NOMO-1 treated with dmso at 0.1 percent for 144 hours (cell line): Measurements from ENCODE around the gene SCAP.
"Not testable (repeated sequence)": the region's sequence is repeated elsewhere in the genome, so short reads cannot be mapped to it uniquely, and the experiment has no call there.

Experiments used
- DNase-seq: peaks from one replicate; lab custom pipeline; 2025; ENCODE audit not compliant: unreplicated experiment; lab: John Stamatoyannopoulos, UW

Gene SCAP

DNA sequence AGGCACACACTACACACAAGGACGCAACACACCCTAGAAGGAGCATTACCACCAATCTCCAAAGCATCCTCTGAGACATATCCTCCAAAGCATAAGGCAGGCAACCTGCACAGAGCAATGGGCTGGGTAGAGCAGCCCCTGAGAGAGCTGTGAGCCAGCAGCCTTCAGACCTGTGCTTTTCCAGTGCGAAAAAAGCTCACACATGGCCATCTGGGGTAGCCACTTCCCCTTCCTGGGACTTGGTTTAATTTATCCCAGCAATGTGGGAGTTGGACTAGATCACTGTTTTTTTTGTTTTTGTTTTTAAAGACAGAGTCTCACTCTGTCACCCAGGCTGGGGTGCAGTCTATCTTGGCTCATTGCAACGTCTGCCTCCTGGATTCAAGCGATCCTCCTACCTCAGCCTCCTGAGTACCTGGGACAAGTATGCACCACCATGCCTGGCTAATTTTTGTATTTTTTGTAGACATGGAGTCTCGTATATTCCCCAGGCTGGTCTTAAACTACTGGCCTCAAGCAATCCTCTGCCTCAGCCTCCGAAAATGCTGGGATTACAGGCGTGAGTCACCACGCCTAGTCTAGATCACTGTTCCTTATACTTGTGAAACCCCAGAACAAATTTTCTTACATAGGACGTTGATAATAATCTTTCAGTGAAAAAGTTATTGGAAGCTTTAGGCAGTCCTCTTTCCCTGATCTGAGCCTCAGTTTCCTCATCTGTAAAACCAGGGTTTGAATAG lies 76.0 kb downstream of the SCAP start:
- DNase-seq = no peak

DNA sequence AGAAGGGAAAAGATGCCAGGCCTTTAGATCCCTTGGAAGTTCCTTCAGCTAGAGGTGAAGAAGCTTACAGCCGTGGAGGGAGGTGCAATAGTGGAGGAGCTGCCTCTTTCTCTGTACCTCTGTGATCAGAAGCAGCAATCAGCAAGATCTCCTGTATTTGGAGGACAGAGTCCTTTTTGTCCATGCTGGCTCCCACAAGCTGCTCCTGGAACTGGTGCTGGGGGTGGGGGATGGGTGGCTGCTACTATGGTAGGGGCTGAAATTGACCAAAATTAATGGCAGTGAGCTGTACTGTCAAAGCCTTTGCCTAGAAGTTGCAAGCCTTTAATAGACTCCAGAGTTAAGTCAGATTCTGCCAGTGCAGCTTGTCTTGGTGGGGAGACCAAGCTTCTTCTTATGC lies 76.7 kb downstream of the SCAP start:
- DNase-seq = no peak

DNA sequence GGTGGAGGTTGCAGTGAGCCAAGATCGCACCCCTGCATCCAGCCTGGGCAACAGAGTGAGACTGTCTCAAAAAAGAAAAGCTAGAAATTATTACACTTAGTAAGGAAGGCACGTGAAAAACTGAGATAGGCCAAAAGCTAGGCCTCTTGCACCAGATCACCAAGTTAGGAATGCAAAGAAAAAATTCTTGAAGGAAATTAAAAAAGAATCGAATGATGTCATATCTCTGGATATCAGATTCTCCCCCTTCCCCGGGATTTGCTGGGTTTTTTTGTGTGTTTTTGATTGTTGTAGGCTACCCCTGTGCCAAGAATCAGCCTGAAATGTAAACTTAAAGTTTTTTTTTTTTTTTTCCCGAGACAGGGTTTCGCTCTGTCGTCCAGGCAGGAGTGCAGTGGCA lies 77.5 kb downstream of the SCAP start:
- DNase-seq = no peak

DNA sequence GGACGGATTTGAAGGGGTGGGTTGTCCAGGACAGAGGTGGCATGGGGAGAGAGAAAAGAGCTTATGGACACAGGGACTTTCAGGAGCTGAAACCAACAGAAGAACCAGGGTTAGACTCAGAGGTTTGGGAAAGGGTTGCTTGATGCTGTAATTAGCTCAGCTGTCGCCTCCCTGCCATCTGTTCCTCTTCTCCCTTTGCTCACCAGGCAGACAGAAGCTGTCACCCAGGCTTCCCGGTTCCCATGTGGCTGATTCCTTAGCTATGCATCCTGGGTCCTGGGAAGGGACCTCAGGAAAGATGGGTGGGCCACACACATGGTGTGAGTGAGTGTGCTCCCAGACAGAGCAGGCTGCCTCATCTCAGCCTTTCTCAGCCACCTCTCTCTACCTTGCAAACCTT lies 80.9 kb downstream of the SCAP start:
- no peak for DNase-seq

DNA sequence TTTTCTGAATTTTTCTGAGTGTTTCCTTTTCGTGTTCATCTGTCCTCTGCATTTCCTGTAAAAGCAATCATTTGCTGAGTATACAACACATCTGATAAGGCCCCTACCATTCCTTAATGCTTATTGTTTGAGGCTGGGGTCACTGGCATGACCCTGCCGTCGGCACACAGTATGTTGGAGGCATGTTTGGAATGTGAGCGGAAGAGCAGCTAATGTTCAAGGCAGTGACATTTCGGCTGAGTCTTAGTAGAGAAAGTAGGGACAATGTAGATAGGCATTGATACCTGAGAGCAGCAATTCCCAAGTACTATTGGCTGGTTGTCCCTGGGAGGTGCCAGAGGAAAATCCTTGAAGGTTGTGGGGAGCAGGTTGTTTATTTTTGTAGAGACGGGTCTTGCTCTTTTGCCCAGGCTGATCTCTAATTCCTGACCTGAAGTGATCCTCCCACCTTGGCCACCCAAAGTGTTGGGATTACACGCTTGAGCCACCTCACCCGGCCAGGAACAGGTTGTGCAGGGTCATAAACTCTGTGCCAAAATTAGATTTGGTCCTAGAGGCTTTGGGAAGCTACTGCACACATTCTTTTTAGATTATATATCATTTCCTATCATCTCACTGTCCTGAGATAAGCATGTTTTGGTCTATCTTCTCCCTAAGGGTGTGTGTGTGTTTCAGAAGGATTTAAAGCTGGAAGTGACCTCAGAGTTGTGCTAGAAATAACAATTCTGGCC lies 81.4 kb downstream of the SCAP start:
- no peak for DNase-seq

DNA sequence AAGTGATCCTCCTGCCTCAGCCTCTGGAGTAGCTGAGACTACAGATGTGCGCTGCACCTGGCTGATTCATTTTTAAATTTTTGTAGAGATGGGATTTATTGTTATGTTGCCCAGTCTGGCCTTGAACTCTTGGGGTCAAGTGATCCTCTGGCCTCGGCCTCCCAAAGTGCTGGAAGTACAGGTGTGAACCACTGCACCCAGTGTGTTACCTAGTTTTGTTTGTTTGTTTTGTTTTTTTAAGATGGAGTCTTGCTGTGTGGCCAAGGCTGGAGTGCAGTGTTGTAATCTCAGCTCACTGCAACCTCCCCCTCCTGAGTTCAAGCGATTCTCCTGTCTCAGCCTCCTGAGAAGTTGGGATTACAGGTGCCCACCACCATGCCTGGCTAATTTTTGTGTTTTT lies 82.8 kb downstream of the SCAP start:
- DNase-seq = no peak

DNA sequence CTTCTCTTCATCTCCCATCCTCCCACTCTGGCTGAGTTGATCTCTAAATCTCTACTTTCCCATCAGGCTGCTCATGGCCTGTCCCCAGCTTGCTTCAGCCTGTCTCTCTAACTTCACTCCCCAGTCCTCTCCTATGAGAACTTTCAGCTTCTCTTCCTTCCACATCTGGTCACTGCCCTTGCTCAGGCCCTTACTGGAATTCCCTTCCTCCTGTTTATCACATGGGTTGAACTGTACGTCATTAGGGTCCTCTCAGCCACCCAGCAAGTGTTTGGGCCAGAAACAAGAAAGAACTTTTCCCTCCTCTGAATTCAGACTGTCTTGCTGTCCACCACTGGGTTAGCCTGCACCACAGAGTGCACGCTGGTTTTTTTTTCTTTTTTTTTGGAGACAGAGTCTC lies 89.9 kb downstream of the SCAP start:
- no peak for DNase-seq

DNA sequence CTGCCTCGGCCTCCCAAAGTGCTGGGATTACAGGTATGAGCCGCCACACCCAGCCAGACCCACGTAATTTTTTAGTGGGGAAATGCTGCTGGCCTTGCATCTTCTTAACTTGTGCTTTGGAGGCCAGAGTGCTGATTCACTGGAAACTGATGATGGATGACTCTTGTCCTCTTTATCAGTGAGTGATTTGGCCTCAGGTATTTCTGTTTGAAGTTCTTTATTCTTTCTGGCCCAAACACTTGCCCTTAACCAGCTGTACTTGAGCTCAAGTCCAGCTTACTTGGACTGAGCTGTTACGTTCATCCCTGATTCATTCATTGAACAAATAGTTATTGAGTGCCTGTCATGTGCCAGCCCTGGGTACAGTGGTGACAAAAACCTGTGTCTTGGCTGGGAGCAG lies 90.7 kb downstream of the SCAP start:
- DNase-seq = no peak

DNA sequence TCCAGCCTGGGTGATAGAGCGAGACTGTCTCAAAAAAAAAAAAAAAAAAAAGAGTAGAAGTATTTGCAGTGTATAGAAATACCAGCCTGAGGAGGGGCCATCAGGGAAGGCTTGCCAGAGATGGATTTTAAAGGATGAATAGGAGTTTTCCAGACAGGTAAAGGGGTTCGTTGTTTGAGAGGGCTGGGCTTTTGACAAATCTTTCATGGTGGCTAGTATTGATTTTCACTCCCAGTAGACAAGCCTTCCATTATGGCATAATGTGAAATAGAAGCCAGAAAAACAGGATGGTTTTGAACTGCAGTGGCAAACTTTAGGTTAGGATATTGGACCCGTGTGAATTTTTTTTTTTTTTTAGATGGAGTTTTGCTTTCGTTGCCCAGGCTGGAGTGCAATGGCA lies 91.3 kb downstream of the SCAP start:
- no peak for DNase-seq

DNA sequence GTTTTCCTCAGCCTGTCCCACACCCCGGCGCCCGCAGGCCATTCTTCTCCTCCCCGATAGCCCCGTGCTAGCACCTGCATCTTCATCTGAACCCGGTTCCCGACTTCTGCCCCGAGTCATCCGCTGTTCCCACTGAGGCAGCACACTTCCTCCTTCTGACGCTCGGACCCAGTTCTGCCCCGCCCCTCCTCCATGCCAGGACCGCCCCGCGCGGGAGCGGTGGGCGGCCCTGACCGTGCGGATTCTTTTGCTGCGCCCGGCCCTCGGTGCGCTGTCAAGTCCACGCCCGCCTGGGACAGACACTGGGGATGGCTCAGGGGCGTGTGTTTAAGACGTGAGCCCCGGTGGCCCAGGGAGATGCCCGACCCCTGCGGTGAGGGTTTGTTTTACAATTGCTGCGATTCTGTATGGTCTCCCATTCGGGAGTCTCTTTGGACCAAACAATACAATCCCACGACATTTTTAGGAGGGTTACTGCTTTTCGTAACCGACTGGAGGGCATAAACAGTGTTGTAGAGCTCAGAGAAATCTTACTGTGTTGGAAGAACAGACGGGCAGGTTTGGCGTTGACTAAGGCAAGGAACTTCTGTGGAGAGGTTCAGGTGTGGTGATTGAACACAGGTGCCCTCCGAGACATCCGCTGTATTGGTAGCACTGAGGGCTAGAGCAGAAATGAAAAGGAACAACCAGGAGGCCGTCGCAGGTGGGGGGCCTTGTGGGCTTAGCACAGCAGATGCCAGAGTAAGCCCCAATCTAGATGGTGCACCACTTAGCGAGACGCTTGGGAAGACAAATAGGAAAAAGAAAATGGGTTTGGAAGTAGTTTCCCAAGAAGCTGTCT lies 94.2 kb downstream of the SCAP start:
- DNase-seq = peak; percentile 92

DNA sequence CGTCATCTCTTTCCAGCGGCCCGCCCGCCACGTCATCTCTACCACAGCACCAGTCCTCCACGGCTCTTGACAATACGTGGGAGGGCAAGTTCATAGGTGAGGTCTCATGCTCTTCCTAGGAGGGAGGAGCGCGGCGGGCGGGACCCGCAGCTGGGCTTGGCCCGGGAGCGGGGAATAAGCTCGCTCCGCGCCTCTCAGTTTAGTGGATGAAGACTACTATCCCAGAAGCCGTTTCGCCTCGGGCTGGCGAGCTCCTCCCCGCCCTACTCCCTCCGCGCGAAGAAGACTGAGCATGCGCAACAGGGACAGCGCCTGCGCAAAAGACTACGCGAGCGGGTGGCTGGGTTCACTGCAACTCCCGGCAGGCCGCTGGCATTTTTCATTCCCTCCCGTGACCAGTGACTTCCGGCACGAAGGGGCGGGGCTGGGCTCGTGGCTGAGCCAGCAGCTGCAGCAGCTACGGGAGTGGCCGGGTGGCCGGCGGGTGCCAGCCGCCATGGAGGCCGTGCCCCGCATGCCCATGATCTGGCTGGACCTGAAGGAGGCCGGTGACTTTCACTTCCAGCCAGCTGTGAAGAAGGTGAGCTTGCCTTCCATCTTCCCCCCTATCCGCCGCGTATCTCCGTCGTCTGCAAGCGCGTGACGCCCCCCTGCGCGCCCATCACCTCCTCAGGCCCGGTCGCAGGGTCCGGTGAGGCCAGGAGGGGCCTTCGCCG lies 95.0 kb downstream of the SCAP start, which contains the start of gene PTPN23:
Gene PTPN23, plus strand, starts transcription at position 421 of the 716 bp plus-strand sequence. Its CDS starts 76 bp downstream, at position 497.
- peak; percentile 99 for DNase-seq

DNA sequence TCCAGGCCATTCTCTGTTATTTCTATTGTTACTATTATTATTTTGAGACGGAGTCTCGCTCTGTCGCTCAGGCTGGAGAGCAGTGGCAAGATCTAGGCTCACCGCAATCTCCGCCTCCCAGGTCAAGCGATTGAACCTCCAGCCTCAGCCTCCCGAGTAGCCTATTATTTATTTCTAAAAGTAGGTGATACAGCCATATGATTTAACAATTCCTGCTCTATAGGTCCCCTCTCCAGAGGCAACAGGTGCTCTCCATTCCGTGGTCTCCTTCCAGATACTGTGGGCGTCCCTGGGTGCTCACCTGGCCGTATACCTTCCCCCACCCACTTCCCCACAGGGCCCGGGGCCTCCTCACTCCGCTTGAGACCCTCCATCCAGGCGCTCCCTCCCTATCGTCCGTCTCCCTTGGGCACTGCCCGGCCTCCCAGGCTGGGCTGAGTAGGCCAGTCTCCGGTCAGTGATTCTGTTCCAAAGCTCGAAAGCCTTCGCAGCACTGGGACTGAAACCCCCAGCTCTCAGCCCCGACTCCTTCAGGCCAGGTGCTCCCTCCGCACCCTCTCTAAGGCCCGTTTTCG lies 95.6 kb downstream of the SCAP start:
- no peak for DNase-seq

DNA sequence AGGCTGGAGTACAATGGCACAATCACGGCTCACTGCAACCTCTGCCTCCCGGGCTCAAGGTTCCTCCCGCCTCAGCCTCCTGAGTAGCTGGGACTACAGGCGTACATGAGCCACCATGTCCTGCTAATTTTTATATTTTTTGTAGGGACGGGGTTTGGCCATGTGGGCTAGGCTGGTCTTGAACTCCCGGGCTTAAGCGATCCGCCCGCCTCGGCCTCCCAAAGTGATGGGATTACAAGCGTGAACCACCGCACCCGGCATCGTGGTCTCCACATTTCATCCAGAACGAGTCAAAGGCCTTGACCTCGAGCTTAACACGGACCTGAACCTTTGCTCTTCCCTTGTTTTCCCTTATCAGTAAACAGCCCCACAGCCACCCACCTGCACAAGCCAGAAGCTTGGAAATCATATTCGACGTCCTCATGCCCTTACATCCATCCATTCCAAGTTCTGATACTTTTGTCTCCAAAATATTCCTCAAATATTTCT lies 96.3 kb downstream of the SCAP start:
- DNase-seq = no peak

DNA sequence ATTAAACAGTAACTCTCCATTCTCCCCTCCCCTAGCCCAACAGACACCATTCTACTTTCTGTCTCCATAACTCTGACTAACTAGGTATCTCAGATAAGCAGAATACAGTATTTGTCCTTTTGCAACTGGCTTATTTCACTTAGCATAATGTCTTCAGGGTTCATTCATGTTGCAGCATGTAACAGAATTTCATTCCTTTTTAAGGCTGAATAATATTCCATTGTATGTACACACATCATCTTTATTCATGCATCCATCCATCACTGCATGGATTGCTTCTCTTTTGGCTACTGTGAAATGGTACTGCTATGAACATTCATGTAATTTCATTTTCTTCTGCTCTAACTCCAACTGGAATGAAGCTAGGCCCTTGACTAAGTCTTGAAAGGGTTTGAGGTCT lies 96.9 kb downstream of the SCAP start:
- DNase-seq = no peak

DNA sequence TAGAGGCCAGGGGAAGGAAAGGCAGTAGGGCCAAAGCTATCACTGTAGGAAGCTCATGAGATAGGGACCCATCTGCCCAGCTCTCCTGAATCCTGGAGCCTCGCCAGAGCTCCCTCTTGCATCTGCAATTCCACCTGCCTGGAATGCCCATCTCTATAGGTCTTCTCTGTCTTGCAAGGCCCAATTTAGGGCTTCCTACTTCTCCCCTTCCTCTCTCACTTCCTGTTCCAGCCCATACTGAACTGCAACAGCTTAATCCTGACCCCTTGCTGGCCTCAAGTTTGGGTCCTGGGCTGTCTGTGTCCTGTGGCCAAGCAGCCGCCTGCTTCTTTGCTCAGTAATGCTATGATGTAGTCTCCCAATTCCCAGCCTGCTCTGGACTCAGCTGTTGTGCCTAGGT lies 98.6 kb downstream of the SCAP start:
- DNase-seq = peak; percentile 71

DNA sequence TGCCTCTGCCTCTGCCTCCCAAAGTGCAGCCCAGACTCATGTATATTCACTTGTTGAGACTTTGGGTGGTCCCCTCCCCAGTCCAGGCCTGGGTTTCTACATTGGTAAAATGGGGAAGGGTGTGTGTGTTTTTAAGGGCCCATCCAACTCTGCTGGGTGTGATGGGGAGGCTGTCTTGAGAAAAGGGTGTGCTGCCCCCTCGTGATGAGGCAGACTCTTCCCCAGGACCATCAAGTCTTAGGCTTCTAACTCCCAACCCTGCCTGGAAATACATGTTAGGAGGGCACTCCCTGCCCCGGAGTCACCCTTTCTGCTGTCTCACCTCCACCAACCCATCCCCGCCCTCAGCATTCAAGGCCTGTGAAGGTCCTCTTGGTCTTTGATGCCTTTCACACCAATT lies 99.3 kb downstream of the SCAP start:
- DNase-seq = no peak

DNA sequence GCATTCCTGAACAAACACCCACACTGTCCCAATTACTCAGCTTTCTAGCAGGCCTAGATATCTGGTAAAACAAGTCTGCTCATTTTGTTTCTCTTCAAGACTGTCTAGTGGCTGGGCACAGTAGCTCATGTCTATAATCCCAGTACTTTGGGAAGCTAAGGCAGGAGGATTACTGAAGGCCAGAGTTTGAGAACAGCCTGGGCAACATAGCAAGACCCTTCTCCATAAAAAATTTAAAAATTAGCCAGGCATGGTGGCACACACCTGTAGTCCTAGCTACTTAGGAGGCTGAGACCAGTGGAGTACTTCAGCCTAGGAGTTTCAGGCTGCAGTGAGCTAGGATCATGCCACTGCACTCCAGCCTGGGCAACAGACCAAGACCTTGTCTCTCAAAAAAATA lies 101.2 kb downstream of the SCAP start:
- no peak for DNase-seq

DNA sequence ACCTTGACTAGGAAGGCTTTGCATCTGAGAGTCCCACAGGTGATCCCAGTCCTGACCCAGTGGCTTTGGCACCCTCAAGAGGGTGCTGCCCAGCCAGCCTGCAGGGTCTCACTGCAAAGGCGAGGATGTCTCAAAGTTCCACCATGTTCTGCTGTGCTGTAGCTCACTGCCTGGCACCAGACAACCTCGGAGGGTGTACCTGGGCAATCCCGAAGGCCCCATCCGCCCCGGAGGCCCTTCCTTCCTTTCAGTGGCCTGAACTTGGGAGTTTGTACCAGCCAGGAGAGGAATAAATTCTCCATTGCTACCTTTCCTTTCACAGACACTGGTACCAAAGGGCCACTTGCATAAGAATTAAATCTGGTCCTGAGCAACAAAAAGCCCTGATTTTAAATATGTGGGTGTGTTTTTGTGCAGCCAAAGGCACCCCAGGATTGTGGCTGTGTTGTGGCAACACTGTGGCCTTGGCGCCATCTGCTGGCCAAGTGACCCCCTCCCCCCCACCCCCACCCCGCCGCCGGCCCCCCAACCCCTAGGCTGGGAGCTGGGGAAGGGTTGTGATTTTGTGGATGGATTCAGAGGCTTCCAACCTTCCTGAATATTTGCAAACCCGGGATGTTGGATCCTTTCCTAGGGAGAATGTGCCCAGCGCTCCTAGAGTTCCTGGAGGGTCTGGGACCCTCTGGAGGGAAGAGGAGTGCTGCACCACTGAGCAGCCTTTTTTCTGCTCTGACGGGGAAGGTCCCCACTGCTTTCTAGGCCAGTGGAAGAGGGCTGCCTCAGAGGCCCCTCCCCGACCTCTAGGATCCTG lies 104.6 kb downstream of the SCAP start:
- no peak for DNase-seq

DNA sequence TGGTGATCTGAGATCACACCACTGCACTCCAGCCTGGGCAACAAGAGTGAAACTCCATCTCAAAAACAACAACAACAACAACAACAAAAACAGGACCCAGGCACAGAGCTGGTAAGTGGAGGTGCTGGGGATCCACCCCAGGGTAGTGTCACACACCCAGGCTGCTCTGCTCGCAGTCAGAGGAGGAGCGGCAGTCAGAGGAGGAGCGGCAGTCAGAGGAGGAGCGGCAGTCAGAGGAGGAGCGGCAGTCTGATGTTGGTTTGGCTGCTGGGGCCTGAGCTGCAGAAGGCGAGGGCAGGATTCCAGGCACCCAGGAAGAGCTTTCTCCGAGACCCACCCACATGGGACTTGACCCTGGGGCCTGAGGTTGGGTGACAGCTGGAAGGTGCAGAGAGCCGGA lies 105.7 kb downstream of the SCAP start:
- not testable (repeated sequence) for DNase-seq

DNA sequence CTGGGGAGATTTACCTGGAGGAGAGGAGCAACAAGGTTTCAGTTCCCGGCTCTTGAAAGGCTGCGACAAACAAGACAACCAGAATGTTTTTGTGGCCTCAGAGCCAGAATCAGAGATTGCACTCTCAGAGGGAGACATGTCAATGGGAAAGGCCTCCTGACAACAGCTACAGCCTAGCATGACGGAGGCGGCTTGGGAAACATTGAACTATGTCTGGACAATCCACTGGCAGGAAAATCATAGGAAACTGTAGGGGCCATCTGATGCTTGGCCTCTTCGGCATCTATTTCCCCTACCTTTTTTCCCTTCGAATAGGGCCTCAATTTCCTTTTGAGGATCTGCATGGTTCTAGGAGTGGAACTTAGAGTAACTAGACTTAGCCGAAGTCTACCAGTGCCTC lies 108.1 kb downstream of the SCAP start:
- no peak for DNase-seq
